Measurements from ENCODE around the gene EHD2.

EHD2 gene

GRCh38 chr19:47670736-47671135, 42.5 kb upstream of the EHD2 start:
- DNase-seq (ENCODE audit: low spot score) = no peak

DNA sequence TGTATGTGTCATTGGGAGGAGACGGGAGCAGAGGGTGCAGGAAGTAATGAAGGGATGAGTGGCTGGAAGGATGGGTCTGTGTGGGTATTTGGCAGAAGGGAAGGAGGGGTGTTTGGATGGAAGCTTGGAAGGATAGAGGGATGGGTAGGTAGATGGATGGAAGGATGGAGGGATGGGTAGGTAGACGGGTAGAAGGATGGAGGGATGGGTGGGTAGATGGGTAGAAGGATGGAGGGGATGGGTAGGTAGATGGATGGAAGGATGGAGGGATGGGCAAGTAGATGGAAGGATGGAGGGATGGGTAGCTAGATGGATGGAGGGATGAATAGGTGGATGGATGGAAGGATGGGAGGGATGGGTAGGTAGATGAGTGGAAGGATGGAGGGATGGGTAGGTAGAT, 41.7 kb upstream of the EHD2 start:
- peaks cover 15% of the 10 kb centered on the region for H3K4me1 ChIP-seq (ENCODE audit: insufficient read depth, poor library complexity, severe bottlenecking)

More at GRCh38 chr19:47670736-47671135, 42.5 kb upstream of the EHD2 start:
- TF ChIP-seq, protein P1, sequence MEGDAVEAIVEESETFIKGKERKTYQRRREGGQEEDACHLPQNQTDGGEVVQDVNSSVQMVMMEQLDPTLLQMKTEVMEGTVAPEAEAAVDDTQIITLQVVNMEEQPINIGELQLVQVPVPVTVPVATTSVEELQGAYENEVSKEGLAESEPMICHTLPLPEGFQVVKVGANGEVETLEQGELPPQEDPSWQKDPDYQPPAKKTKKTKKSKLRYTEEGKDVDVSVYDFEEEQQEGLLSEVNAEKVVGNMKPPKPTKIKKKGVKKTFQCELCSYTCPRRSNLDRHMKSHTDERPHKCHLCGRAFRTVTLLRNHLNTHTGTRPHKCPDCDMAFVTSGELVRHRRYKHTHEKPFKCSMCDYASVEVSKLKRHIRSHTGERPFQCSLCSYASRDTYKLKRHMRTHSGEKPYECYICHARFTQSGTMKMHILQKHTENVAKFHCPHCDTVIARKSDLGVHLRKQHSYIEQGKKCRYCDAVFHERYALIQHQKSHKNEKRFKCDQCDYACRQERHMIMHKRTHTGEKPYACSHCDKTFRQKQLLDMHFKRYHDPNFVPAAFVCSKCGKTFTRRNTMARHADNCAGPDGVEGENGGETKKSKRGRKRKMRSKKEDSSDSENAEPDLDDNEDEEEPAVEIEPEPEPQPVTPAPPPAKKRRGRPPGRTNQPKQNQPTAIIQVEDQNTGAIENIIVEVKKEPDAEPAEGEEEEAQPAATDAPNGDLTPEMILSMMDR (IDR thresholded peaks at IDR 0.05; ENCODE audit: poor library complexity, severe bottlenecking) = no peak
- Histone ChIP-seq H3K27me3 (ENCODE audit: insufficient read depth, poor library complexity, severe bottlenecking) (no peaks in the 10 kb centered on the region), H3K4me3 (ENCODE audit: severe bottlenecking) (no peak overlapping the region), H3K9me3 (ENCODE audit: severe bottlenecking) (no peaks in the 10 kb centered on the region), H3K27ac (ENCODE audit: poor library complexity, severe bottlenecking) (no peak overlapping the region), H3K36me3 (ENCODE audit: low read depth) (no peaks in the 10 kb centered on the region; the same call in 1 of the 2 replicates), H3K4me1 (ENCODE audit: insufficient read depth, poor library complexity, severe bottlenecking) (peaks cover 20% of the 10 kb centered on the region)
- ATAC-seq (ENCODE audit: low read depth) = no peak

GRCh38 chr19:47673426-47673825, 39.8 kb upstream of the EHD2 start:
- Histone ChIP-seq H3K36me3 (ENCODE audit: low read depth) (peaks cover 10% of the 10 kb centered on the region), H3K4me3 (ENCODE audit: severe bottlenecking) (no peak overlapping the region), H3K27ac (ENCODE audit: poor library complexity, severe bottlenecking) (no peak overlapping the region), H3K4me1 (ENCODE audit: insufficient read depth, poor library complexity, severe bottlenecking) (no peaks in the 10 kb centered on the region), H3K27me3 (ENCODE audit: insufficient read depth, poor library complexity, severe bottlenecking) (no peaks in the 10 kb centered on the region), H3K9me3 (ENCODE audit: severe bottlenecking) (no peaks in the 10 kb centered on the region)
- ATAC-seq (ENCODE audit: low read depth) (no peak), DNase-seq (ENCODE audit: low spot score) (no peak)
- TF ChIP-seq, protein P1 (IDR thresholded peaks at IDR 0.05; ENCODE audit: poor library complexity, severe bottlenecking) = no peak

More for the DNA sequence above, 41.7 kb upstream of the EHD2 start:
- TF ChIP-seq, protein P1 (IDR thresholded peaks at IDR 0.05; ENCODE audit: poor library complexity, severe bottlenecking) = no peak
- H3K27me3 ChIP-seq (ENCODE audit: insufficient read depth, poor library complexity, severe bottlenecking) = no peaks in the 10 kb centered on the region
- H3K9me3 ChIP-seq (ENCODE audit: severe bottlenecking) = no peaks in the 10 kb centered on the region
- H3K4me3 ChIP-seq (ENCODE audit: severe bottlenecking) = no peak overlapping the region
- no peaks in the 10 kb centered on the region; the same call in 1 of the 2 replicates for H3K36me3 ChIP-seq (ENCODE audit: low read depth)
- ATAC-seq (ENCODE audit: low read depth) (no peak), DNase-seq (ENCODE audit: low spot score) (no peak)
- no peak overlapping the region for H3K27ac ChIP-seq (ENCODE audit: poor library complexity, severe bottlenecking)

GRCh38 chr19:47674548-47674947, 38.7 kb upstream of the EHD2 start:
- Histone ChIP-seq H3K9me3 (ENCODE audit: severe bottlenecking) (no peaks in the 10 kb centered on the region), H3K4me3 (ENCODE audit: severe bottlenecking) (no peak overlapping the region), H3K27ac (ENCODE audit: poor library complexity, severe bottlenecking) (no peak overlapping the region), H3K4me1 (ENCODE audit: insufficient read depth, poor library complexity, severe bottlenecking) (no peaks in the 10 kb centered on the region), H3K27me3 (ENCODE audit: insufficient read depth, poor library complexity, severe bottlenecking) (no peaks in the 10 kb centered on the region), H3K36me3 (ENCODE audit: low read depth) (peaks cover 10% of the 10 kb centered on the region)
- ATAC-seq (ENCODE audit: low read depth) = no peak
- TF ChIP-seq, protein P1 (IDR thresholded peaks at IDR 0.05; ENCODE audit: poor library complexity, severe bottlenecking) = no peak
- no peak for DNase-seq (ENCODE audit: low spot score)

GRCh38 chr19:47675271-47675670, 38.0 kb upstream of the EHD2 start:
- Histone ChIP-seq H3K4me3 (ENCODE audit: severe bottlenecking) (no peak overlapping the region), H3K36me3 (ENCODE audit: low read depth) (peaks cover 10% of the 10 kb centered on the region), H3K4me1 (ENCODE audit: insufficient read depth, poor library complexity, severe bottlenecking) (no peaks in the 10 kb centered on the region), H3K9me3 (ENCODE audit: severe bottlenecking) (no peaks in the 10 kb centered on the region), H3K27ac (ENCODE audit: poor library complexity, severe bottlenecking) (no peak overlapping the region), H3K27me3 (ENCODE audit: insufficient read depth, poor library complexity, severe bottlenecking) (no peaks in the 10 kb centered on the region)
- TF ChIP-seq, protein P1 (IDR thresholded peaks at IDR 0.05; ENCODE audit: poor library complexity, severe bottlenecking) = no peak
- no peak for DNase-seq (ENCODE audit: low spot score)
- ATAC-seq (ENCODE audit: low read depth) = no peak

Data from RWPE2 (cell line).